ENCODE measurements around the gene MTA3. TPM values are rescaled to one million over a fixed set of nuclear protein-coding genes. Genes with fewer than 3 reads are reported as not detected.
A peak's percentile ranks its signal among the peaks of the same experiment; 100 is the strongest.

Gene MTA3
- total RNA-seq, 1 donor from 2014 or later: 117 TPM

- Histone ChIP-seq H3K9ac (no peak overlapping the region), H3F3A (ENCODE audit: low read depth) (peaks cover 52% of the 10 kb centered on the region), H4K20me1 (ENCODE audit: low read depth) (no peaks in the 10 kb centered on the region), H3K4me2 (peak overlapping the region; percentile 42), H3K27ac (no peak overlapping the region), H3K36me3 (no peaks in the 10 kb centered on the region), H3K27me3 (no peaks in the 10 kb centered on the region), H3K4me1 (peaks cover 28% of the 10 kb centered on the region), H3K9me3 (ENCODE audit: low read depth) (no peaks in the 10 kb centered on the region), H3K4me3 (no peak overlapping the region), H2AFZ (replicated peaks) (peak overlapping the region; percentile 64), H3K79me2 (ENCODE audit: low read depth) (no peaks in the 10 kb centered on the region)
- Mint-ChIP-seq H3K4me1 (peaks cover 25% of the 10 kb centered on the region), H3K27me3 (ENCODE audit: insufficient read depth, low read depth) (peaks cover 10% of the 10 kb centered on the region), H3K9me3 (no peaks in the 10 kb centered on the region), H3K36me3 (no peaks in the 10 kb centered on the region), H3K27ac (no peak overlapping the region), H3K4me3 (no peak overlapping the region)
- DNase-seq (ENCODE audit: low spot score): no peak
- TF ChIP-seq EZH2phosphoT487 (IDR thresholded peaks at IDR 0.05): no peak
- no peak for TF ChIP-seq EZH2 (IDR thresholded peaks at IDR 0.05)
- TF ChIP-seq CTCF (IDR thresholded peaks at IDR 0.05): no peak
Measured at GRCh38 chr2:42554392-42554791, 14.0 kb upstream of the MTA3 start.

GRCh38 chr2:42556315-42556890, 12.0 kb upstream of the MTA3 start:
- Mint-ChIP-seq H3K27me3 (ENCODE audit: insufficient read depth, low read depth) (peaks cover 13% of the 10 kb centered on the region), H3K9me3 (no peaks in the 10 kb centered on the region), H3K4me1 (peaks cover 28% of the 10 kb centered on the region), H3K27ac (peak overlapping the region; percentile 62), H3K4me3 (no peak overlapping the region), H3K36me3 (no peaks in the 10 kb centered on the region)
- Histone ChIP-seq H3K4me3 (no peak overlapping the region), H2AFZ (replicated peaks) (no peak overlapping the region), H4K20me1 (ENCODE audit: low read depth) (no peaks in the 10 kb centered on the region), H3K79me2 (ENCODE audit: low read depth) (no peaks in the 10 kb centered on the region), H3K4me2 (no peak overlapping the region), H3K4me1 (peaks cover 28% of the 10 kb centered on the region), H3K27ac (no peak overlapping the region), H3K27me3 (no peaks in the 10 kb centered on the region), H3K36me3 (no peaks in the 10 kb centered on the region), H3K9me3 (ENCODE audit: low read depth) (no peaks in the 10 kb centered on the region), H3K9ac (no peak overlapping the region), H3F3A (ENCODE audit: low read depth) (peaks cover 42% of the 10 kb centered on the region)
- TF ChIP-seq CTCF (IDR thresholded peaks at IDR 0.05) (no peak), EZH2 (IDR thresholded peaks at IDR 0.05) (no peak), EZH2phosphoT487 (IDR thresholded peaks at IDR 0.05) (no peak)
- DNase-seq (ENCODE audit: low spot score): no peak

GRCh38 chr2:42557306-42557705, 11.1 kb upstream of the MTA3 start:
- Mint-ChIP-seq H3K4me1 (peaks cover 22% of the 10 kb centered on the region), H3K4me3 (no peak overlapping the region), H3K27me3 (ENCODE audit: insufficient read depth, low read depth) (peaks cover 15% of the 10 kb centered on the region), H3K27ac (no peak overlapping the region), H3K9me3 (no peaks in the 10 kb centered on the region), H3K36me3 (no peaks in the 10 kb centered on the region)
- Histone ChIP-seq H3K27ac (no peak overlapping the region), H4K20me1 (ENCODE audit: low read depth) (no peaks in the 10 kb centered on the region), H3K9ac (no peak overlapping the region), H3K9me3 (ENCODE audit: low read depth) (no peaks in the 10 kb centered on the region), H3K4me1 (peaks cover 21% of the 10 kb centered on the region), H3K4me3 (no peak overlapping the region), H3K27me3 (no peaks in the 10 kb centered on the region), H3K79me2 (ENCODE audit: low read depth) (no peaks in the 10 kb centered on the region), H3F3A (ENCODE audit: low read depth) (peaks cover 33% of the 10 kb centered on the region), H2AFZ (replicated peaks) (no peak overlapping the region), H3K4me2 (no peak overlapping the region), H3K36me3 (no peaks in the 10 kb centered on the region)
- no peak for TF ChIP-seq EZH2phosphoT487 (IDR thresholded peaks at IDR 0.05)
- no peak for TF ChIP-seq CTCF (IDR thresholded peaks at IDR 0.05)
- TF ChIP-seq EZH2 (IDR thresholded peaks at IDR 0.05): no peak
- DNase-seq (ENCODE audit: low spot score): no peak
